Raji (cell line): ENCODE data around the gene ST3GAL2.

Experiments used
- POLR2A ChIP-seq: IDR thresholded peaks from 2 replicates; pipeline ENCODE4 v1.6.1; 2011; ENCODE audit warnings: low read depth, low read length, control low read depth; ENCODE audit not compliant: insufficient read depth

The ST3GAL2 gene

GRCh38 chr16:70391881-70392481 lies 46.9 kb downstream of the ST3GAL2 start:
- TF ChIP-seq POLR2A: no peak

DNA sequence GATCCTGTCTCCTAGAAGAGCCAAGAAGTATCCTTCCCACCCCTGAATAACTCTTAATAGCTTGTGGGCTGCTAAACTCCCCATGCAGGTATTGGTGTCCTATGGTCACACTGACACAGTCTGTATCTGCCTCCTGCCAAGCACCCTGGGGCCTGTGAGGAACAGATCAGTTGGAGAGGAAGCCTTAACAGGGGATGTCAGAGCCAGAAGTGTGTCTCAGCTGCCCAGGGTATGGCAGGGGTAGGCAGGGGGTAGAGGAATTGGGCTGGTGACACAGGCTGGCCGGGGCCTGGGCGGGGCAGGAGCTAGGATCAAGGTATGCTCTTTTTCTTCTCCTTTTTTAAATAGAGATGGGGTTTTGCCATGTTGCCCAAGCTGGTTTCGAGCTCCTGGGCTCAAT lies 47.5 kb downstream of the ST3GAL2 start:
- TF ChIP-seq POLR2A: no peak

- TF ChIP-seq POLR2A: no peak
Measured at GRCh38 chr16:70390774-70391173, 48.1 kb downstream of the ST3GAL2 start.

- no peak for TF ChIP-seq POLR2A
Measured at GRCh38 chr16:70388006-70388680, 50.8 kb downstream of the ST3GAL2 start.

DNA sequence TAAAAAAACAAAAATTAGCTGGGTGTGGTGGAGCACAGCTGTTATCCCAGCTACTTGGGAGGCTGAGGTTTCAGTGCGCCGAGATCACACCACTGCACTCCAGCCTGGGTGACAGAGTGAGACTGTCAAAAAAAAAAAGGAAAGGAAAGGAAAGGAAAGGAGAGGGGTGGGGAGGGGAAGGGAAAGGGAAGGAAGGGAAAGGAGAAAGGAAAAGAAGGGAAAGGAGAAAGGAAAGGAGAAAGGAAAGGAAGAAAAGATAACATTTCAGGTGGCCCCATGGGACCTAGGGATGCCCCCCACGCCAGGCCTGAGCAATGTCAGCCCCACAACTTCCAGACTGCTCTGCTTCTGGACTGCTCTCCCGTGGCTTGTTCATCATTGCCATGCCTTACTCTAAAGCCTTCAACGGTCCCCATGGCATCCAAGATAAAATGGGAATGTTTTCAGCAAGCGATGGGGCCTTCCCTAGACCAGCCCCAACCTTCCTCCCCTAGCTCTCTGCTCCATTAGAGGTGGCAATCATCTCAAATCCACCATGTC lies 55.4 kb downstream of the ST3GAL2 start:
- no peak for TF ChIP-seq POLR2A

- peak; percentile 47; the same call in 1 of the 2 replicates for TF ChIP-seq POLR2A
Measured at GRCh38 chr16:70381604-70382342, 57.1 kb downstream of the ST3GAL2 start.

DNA sequence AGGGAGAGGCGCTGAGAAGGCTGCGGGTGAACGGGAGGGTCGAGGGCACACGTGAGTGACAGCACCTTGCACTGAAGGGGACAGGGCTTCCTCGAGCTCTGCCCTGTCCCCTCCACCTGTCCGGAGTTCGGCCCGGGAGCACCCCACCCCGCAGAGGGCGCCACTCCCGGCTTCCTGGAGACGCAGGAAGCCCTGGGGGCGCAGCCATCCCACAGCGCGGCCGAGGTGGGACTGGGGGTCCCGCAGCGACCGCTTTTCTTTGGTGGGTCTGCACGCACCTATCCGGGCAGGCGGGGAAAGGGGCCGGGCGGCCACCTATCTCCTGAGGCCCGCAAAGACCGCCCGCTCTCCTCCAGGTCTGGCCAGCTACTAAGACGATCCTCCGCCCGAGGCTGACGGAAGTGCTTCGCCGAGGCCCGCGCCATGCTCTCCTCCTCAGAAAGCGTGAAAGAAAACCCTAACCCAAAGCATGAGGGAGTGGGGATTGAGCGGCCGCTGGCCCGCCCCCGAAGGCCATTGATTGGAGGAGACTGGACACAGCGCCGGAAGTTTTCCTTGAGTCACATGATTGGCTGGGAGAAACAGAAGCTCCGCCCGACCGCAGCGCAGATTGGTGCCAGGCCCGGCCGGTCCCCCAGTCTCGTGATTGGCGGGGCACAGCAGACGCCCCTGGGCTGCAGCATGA lies 57.8 kb downstream of the ST3GAL2 start:
- TF ChIP-seq POLR2A: peak; percentile 90

DNA sequence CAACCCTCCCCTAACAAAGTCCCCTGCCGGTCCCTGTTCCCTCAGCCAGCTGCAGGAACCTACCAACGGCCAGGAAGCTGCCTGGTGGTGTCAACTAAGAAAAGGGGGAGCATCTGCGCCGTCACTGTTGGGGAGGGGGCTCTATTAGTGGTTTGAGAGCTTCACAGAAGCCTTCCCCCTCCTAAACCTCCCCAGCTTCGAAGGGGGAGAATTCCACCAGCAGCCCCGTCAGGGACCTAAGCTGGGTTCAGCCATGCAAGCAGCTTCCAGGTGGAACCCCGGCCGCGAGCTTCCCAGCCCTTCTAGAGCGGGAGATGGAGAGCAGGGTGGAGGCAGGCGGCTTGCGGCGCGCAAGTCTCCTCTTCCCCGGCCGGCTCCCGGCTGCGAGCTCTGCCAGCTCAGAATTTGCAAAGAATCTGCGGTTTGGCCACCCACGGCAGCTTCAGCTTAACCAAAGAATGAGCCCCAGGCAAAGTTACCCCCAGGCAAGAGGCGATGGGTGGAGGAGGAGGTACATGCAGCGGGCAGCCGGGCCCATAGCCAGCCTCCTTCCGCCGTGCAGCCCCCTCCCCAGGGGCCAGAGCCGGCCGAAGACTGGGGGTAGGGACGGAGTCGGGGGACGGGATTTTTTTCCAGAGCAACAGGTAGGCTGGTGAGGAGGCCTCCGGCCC lies 58.5 kb downstream of the ST3GAL2 start:
- no peak for TF ChIP-seq POLR2A

DNA sequence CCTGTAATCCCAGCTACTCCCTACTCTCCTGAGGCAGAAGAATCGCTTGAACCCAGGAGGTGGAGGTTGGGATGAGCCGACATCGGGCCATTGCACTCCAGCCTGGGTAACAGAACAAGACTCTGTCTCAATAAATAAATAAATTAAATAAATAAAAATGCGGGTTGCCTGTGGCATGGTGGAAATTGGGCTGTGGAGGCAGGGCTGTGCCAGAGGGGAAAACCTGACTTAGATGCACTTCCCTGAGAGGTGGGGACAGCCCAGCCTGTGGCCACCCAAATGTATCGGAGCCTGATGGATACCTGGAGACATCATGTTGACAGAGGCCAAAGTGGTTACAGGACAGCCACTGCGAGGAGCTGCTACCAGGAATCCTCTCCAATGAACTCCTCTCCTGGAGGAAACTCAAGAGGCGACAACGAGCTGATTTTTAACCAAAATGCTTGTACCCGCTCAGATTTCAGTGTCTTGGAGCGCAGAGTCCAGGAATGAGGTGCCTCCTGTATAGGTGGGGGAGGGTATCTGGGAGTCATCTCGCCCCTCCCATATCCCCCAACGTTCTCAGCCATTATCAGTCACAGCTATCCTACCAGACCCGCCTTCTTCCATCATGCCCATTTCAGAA lies 59.9 kb downstream of the ST3GAL2 start:
- TF ChIP-seq POLR2A: no peak

- TF ChIP-seq POLR2A: no peak
Measured at GRCh38 chr16:70377782-70378181, 61.1 kb downstream of the ST3GAL2 start.

- TF ChIP-seq POLR2A: 0 out of 2 replicates have a peak, but pooled peaks have one; percentile 24
Measured at GRCh38 chr16:70375636-70376611, 63.0 kb downstream of the ST3GAL2 start.

DNA sequence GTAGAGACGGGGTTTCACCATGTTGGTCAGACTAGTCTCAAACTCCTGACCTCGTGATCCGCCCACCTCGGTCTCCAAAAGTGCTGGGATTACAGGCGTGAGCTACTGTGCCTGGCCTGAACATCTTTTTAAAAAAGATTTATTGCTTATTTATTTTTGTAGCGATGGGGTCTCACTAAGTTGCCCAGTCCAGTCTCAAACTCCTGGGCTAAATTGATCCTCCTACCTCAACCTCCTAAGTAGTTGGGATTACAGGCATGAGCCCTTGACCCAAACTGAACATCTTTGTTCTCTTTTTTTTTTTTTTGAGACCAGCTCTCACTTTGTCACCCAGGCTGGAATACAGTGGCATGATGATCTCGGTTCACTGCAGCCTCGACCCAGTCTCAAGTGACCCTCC lies 64.7 kb downstream of the ST3GAL2 start:
- no peak for TF ChIP-seq POLR2A
